Prostate gland (tissue), 2 donors: Measurements from ENCODE around the gene HRK. TPM values are rescaled to one million over a fixed set of nuclear protein-coding genes. Genes with fewer than 3 reads are reported as not detected.
A peak's percentile ranks its signal among the peaks of the same experiment; 100 is the strongest.

ENCODE experiments used
- DNase-seq: peaks from one replicate; pipeline ENCODE4 v3.0.0-alpha.2; 2019; ENCODE audit warnings: low spot score
- H3K27ac ChIP-seq, 2 donors: fragments of 200-600 bp; sonication (generic); 2 replicates each; pipeline ENCODE4 v1.5.1; 2017 to 2019
- H3K27me3 ChIP-seq: fragments of 200-600 bp; sonication (generic); replicated peaks from 2 replicates; pipeline ENCODE4 v1.5.1; 2019; ENCODE audit not compliant: insufficient read depth
- H3K36me3 ChIP-seq, 2 donors: fragments of 200-600 bp; sonication (generic); 1 replicate in 1 of 2; 2 replicates in 1 of 2; pipeline versions ENCODE4 v1.5.1 to v1.8.1; 2017 to 2019
- H3K4me1 ChIP-seq: fragments of 200-600 bp; sonication (generic); replicated peaks from 2 replicates; pipeline ENCODE4 v1.5.1; 2019
- H3K4me3 ChIP-seq, 2 donors: fragments of 200-600 bp; sonication (generic); 2 replicates each; pipeline ENCODE4 v1.5.1; 2017 to 2019
- H3K9me3 ChIP-seq: fragments of 200-600 bp; sonication (generic); 2 replicates; pipeline ENCODE4 v1.5.1; 2017
- CTCF ChIP-seq, 4 experiments: fragments of 200-600 bp in 2 of 4; fragments of 450-650 bp in 2 of 4; sonication (generic) in 2 of 4; IDR thresholded peaks; 1 replicate in 3 of 4; 2 replicates in 1 of 4; pipeline ENCODE4 v1.5.1; 2016 to 2019; ENCODE audit warnings: antibody characterized with exemption in 4 of 4, mild to moderate bottlenecking in 2 of 4, moderate library complexity in 2 of 4
- POLR2A ChIP-seq: fragments of 450-650 bp; IDR thresholded peaks from one replicate; pipeline ENCODE4 v1.6.1; 2016; ENCODE audit warnings: antibody characterized with exemption, mild to moderate bottlenecking
- POLR2AphosphoS5 ChIP-seq: sonication (generic); formaldehyde crosslinking; IDR thresholded peaks from one replicate; pipeline ENCODE4 v1.6.1; 2017; ENCODE audit warnings: antibody characterized with exemption
- WGBS: methylation state at CpG from one replicate; pipeline ENCODE4 v1.1.5; 2018; 5-methylcytosine and 5-hydroxymethylcytosine counted together
- intact Hi-C: fragments of 100-400 bp; cut with DNase I; formaldehyde crosslinking; loops from one replicate; pipeline ENCODE4 v1.14.2; 2022
- total RNA-seq, 2 donors: library from RNA; depleted of rRNA; stranded (reverse); fragments of >200 nt; gene quantifications; one replicate each; pipeline ENCODE4 v1.1.0, GENCODE V29; 2016

HRK gene
- total RNA-seq, result 1 to 10 TPM in 1 of 2 donors, not detected in 1; 4.9 TPM

GRCh38 chr12:116881325-116881876 lies at the start of gene HRK:
HRK (minus strand) TSS chr12:116881441; CDS start chr12:116881307, 134 bp downstream.
- no peak for DNase-seq
- Histone ChIP-seq H3K27me3 (peaks cover 41% of the 10 kb centered on the region), H3K4me1 (peaks cover 18% of the 10 kb centered on the region), H3K27ac (no peak within 1 kb of the TSS), H3K9me3 (no peaks in the 10 kb centered on the region), H3K4me3 (peak within 1 kb of the TSS; percentile 14 to 32), H3K36me3 (no peaks in the 10 kb centered on the region)
- TF ChIP-seq POLR2AphosphoS5 (no peak), CTCF (IDR thresholded peaks at IDR 0.05) (no peak), POLR2A (no peak)
- 1% methylated on average over 29 of the region's 49 CpGs for WGBS
- intact Hi-C loops, result no loop called here

- no peaks in the 10 kb centered on the region for H3K36me3 ChIP-seq
- no peaks in the 10 kb centered on the region for H3K9me3 ChIP-seq
- H3K27ac ChIP-seq, result no peak overlapping the region
- H3K27me3 ChIP-seq, result no peaks in the 10 kb centered on the region
- intact Hi-C loops, result no loop called here
- TF ChIP-seq POLR2A, result no peak
- no peak for TF ChIP-seq POLR2AphosphoS5
- no peak for TF ChIP-seq CTCF (IDR thresholded peaks at IDR 0.05)
- H3K4me3 ChIP-seq, result no peak overlapping the region
- no peak for DNase-seq
- peaks cover 7% of the 10 kb centered on the region for H3K4me1 ChIP-seq
Measured at GRCh38 chr12:116929885-116930284, 48.6 kb upstream of the HRK start.

GRCh38 chr12:116928504-116928903 lies 47.3 kb upstream of the HRK start:
- no peaks in the 10 kb centered on the region for H3K9me3 ChIP-seq
- 96% methylated on average over 5 of the region's 5 CpGs for WGBS
- H3K27ac ChIP-seq, result no peak overlapping the region
- no peaks in the 10 kb centered on the region for H3K27me3 ChIP-seq
- TF ChIP-seq CTCF (IDR thresholded peaks at IDR 0.05) (no peak), POLR2AphosphoS5 (no peak), POLR2A (no peak)
- peaks cover 4% of the 10 kb centered on the region for H3K4me1 ChIP-seq
- DNase-seq, result no peak
- no peak overlapping the region for H3K4me3 ChIP-seq
- no peaks in the 10 kb centered on the region for H3K36me3 ChIP-seq
- intact Hi-C loops, result no loop called here

GRCh38 chr12:116927244-116927940 lies 46.2 kb upstream of the HRK start:
- Histone ChIP-seq H3K27me3 (no peaks in the 10 kb centered on the region), H3K4me3 (no peak overlapping the region), H3K27ac (no peak overlapping the region), H3K36me3 (no peaks in the 10 kb centered on the region), H3K4me1 (no peaks in the 10 kb centered on the region), H3K9me3 (no peaks in the 10 kb centered on the region)
- intact Hi-C loops, result no loop called here
- WGBS, result 52% methylated on average over 9 of the region's 9 CpGs
- no peak for DNase-seq
- TF ChIP-seq POLR2AphosphoS5, result no peak
- TF ChIP-seq POLR2A, result no peak
- TF ChIP-seq CTCF (IDR thresholded peaks at IDR 0.05), result no peak
